Measurements from ENCODE around the gene ITGB2.

DNA sequence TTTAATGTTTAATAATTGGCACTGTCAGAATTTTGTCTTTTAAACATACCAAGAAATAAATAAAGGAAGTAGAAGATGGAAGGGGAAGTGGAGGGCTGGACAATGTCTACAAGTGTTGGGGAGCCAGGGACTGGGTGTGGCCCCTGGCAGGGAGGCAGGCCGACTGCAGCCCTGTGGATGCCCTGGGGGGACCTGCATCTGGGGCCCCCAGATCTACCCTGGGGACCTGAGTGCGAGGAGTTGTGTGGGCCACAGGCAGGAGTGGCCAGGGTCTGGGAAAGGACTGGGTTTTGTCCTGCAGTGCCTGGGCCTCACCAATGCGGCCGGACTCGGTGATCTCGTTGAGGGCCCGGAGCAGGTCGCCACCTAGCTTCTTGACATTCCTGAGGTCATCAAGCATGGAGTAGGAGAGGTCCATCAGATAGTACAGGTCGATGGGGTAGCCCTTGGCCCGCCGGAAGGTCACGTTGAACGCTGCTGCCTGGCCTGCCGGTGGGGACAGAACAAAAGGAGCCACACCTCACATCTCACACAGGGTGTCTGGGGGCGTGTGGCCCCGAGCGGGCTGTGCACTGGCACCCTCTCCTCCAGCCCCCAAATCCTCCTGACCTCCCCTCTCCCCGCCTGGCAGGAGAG is 17.5 kb downstream of the ITGB2 start:
- TF ChIP-seq EZH2 (IDR thresholded peaks at IDR 0.05; ENCODE audit: borderline replicate concordance, low read length) (no peak), CTCF (IDR thresholded peaks at IDR 0.05; ENCODE audit: low read length) (no peak)

Measured in OCI-LY1 (cell line).